ENCODE results near the gene STATH.
"Not testable (repeated sequence)": the region's sequence is repeated elsewhere in the genome, so short reads cannot be mapped to it uniquely, and the experiment has no call there.

Gene STATH

GRCh38 chr4:70008771-70009170 is 13.0 kb downstream of the STATH start:
- H3K4me3 Mint-ChIP-seq, result no peak overlapping the region
- peaks cover 3 to 25% of the 10 kb centered on the region in 2 donors for H3K9me3 Mint-ChIP-seq
- ATAC-seq (replicated peaks) (no peak), DNase-seq (no peak)
- H3K4me1 Mint-ChIP-seq (ENCODE audit: low read depth in 2 of 2), result no peaks in the 10 kb centered on the region
- no peak overlapping the region for H3K27ac Mint-ChIP-seq
- H3K36me3 Mint-ChIP-seq (ENCODE audit: insufficient read depth), result no peaks in the 10 kb centered on the region
- H3K27me3 Mint-ChIP-seq, result no peaks in the 10 kb centered on the region

GRCh38 chr4:70019006-70019405 is 23.2 kb downstream of the STATH start:
- H3K27ac Mint-ChIP-seq; H3K36me3 Mint-ChIP-seq (ENCODE audit: insufficient read depth); H3K4me3 Mint-ChIP-seq; H3K27me3 Mint-ChIP-seq; ATAC-seq (replicated peaks); H3K4me1 Mint-ChIP-seq (ENCODE audit: low read depth in 2 of 2); DNase-seq: not testable (repeated sequence)
- H3K9me3 Mint-ChIP-seq, result peaks cover 8 to 13% of the 10 kb centered on the region in 2 donors

GRCh38 chr4:70023218-70023617 is 27.5 kb downstream of the STATH start:
- Mint-ChIP-seq H3K27me3 (no peaks in the 10 kb centered on the region), H3K4me1 (ENCODE audit: low read depth in 2 of 2) (no peaks in the 10 kb centered on the region), H3K36me3 (ENCODE audit: insufficient read depth) (no peaks in the 10 kb centered on the region), H3K9me3 (peaks cover 5 to 7% of the 10 kb centered on the region in 2 donors), H3K4me3 (no peak overlapping the region), H3K27ac (no peak overlapping the region)
- ATAC-seq (replicated peaks) (no peak), DNase-seq (no peak)

GRCh38 chr4:70027011-70027410 is 31.2 kb downstream of the STATH start:
- no peak for ATAC-seq (replicated peaks)
- Mint-ChIP-seq H3K36me3 (ENCODE audit: insufficient read depth) (no peaks in the 10 kb centered on the region), H3K27me3 (no peaks in the 10 kb centered on the region)

GRCh38 chr4:70028159-70028558 is 32.4 kb downstream of the STATH start, which contains the start of gene HTN3:
HTN3 (plus strand) TSS chr4:70028459; CDS start chr4:70030741, 2,282 bp downstream.
- not testable (repeated sequence) for ATAC-seq (replicated peaks); H3K36me3 Mint-ChIP-seq (ENCODE audit: insufficient read depth); H3K4me3 Mint-ChIP-seq; H3K9me3 Mint-ChIP-seq; H3K27me3 Mint-ChIP-seq; DNase-seq; H3K27ac Mint-ChIP-seq; H3K4me1 Mint-ChIP-seq (ENCODE audit: low read depth in 2 of 2)

More at GRCh38 chr4:70027011-70027410, 31.2 kb downstream of the STATH start:
- Mint-ChIP-seq H3K27ac (no peak overlapping the region), H3K4me3 (no peak overlapping the region), H3K4me1 (ENCODE audit: low read depth in 2 of 2) (no peaks in the 10 kb centered on the region), H3K9me3 (peaks cover 5 to 8% of the 10 kb centered on the region in 2 donors)
- no peak for DNase-seq

GRCh38 chr4:70037559-70037958 is 41.8 kb downstream of the STATH start:
- not testable (repeated sequence) for DNase-seq; H3K4me1 Mint-ChIP-seq (ENCODE audit: low read depth in 2 of 2); H3K27ac Mint-ChIP-seq; H3K36me3 Mint-ChIP-seq (ENCODE audit: insufficient read depth); ATAC-seq (replicated peaks); H3K27me3 Mint-ChIP-seq; H3K4me3 Mint-ChIP-seq
- peaks cover 10 to 26% of the 10 kb centered on the region in 2 donors for H3K9me3 Mint-ChIP-seq

GRCh38 chr4:70039928-70040327 is 44.2 kb downstream of the STATH start:
- not testable (repeated sequence) for H3K4me3 Mint-ChIP-seq; H3K4me1 Mint-ChIP-seq (ENCODE audit: low read depth in 2 of 2)
- peaks cover 8 to 15% of the 10 kb centered on the region in 2 donors for H3K9me3 Mint-ChIP-seq

GRCh38 chr4:70041652-70042286 is 46.0 kb downstream of the STATH start:
- no peak for DNase-seq

More at GRCh38 chr4:70039928-70040327, 44.2 kb downstream of the STATH start:
- not testable (repeated sequence) for H3K27me3 Mint-ChIP-seq; H3K36me3 Mint-ChIP-seq (ENCODE audit: insufficient read depth); DNase-seq; ATAC-seq (replicated peaks); H3K27ac Mint-ChIP-seq

GRCh38 chr4:70050138-70050537 is 54.4 kb downstream of the STATH start, which contains the start of gene HTN1:
HTN1 (plus strand) TSS chr4:70050438; CDS start chr4:70053077, 2,639 bp downstream.
- H3K27me3 Mint-ChIP-seq; DNase-seq; H3K9me3 Mint-ChIP-seq; H3K4me3 Mint-ChIP-seq; ATAC-seq (replicated peaks); H3K4me1 Mint-ChIP-seq (ENCODE audit: low read depth in 2 of 2); H3K36me3 Mint-ChIP-seq (ENCODE audit: insufficient read depth); H3K27ac Mint-ChIP-seq: not testable (repeated sequence)

More at GRCh38 chr4:70041652-70042286, 46.0 kb downstream of the STATH start:
- ATAC-seq (replicated peaks), result no peak
- no peaks in the 10 kb centered on the region for H3K27me3 Mint-ChIP-seq
- peaks cover 10 to 15% of the 10 kb centered on the region in 2 donors for H3K9me3 Mint-ChIP-seq
- no peak overlapping the region for H3K4me3 Mint-ChIP-seq
- H3K4me1 Mint-ChIP-seq (ENCODE audit: low read depth in 2 of 2), result no peaks in the 10 kb centered on the region
- H3K27ac Mint-ChIP-seq, result no peak overlapping the region
- H3K36me3 Mint-ChIP-seq (ENCODE audit: insufficient read depth), result no peaks in the 10 kb centered on the region
